Measurements from ENCODE around the gene TUNAR.

The TUNAR gene

GRCh38 chr14:95920769-95921438, 44.3 kb downstream of the TUNAR start:
- no peak overlapping the region for H3K4me3 Mint-ChIP-seq
- no peak overlapping the region for H3K27ac Mint-ChIP-seq
- H3K36me3 Mint-ChIP-seq (ENCODE audit: low read depth): no peaks in the 10 kb centered on the region
- TF ChIP-seq, protein P1, sequence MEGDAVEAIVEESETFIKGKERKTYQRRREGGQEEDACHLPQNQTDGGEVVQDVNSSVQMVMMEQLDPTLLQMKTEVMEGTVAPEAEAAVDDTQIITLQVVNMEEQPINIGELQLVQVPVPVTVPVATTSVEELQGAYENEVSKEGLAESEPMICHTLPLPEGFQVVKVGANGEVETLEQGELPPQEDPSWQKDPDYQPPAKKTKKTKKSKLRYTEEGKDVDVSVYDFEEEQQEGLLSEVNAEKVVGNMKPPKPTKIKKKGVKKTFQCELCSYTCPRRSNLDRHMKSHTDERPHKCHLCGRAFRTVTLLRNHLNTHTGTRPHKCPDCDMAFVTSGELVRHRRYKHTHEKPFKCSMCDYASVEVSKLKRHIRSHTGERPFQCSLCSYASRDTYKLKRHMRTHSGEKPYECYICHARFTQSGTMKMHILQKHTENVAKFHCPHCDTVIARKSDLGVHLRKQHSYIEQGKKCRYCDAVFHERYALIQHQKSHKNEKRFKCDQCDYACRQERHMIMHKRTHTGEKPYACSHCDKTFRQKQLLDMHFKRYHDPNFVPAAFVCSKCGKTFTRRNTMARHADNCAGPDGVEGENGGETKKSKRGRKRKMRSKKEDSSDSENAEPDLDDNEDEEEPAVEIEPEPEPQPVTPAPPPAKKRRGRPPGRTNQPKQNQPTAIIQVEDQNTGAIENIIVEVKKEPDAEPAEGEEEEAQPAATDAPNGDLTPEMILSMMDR (IDR thresholded peaks at IDR 0.05; ENCODE audit: unreplicated experiment in 3 of 3): no peak
- no peaks in the 10 kb centered on the region for H3K9me3 Mint-ChIP-seq
- peaks cover 7% of the 10 kb centered on the region for H3K27me3 Mint-ChIP-seq (ENCODE audit: low read depth)
- no peaks in the 10 kb centered on the region for H3K4me1 Mint-ChIP-seq

- TF ChIP-seq, protein P1 (IDR thresholded peaks at IDR 0.05; ENCODE audit: unreplicated experiment in 3 of 3): no peak
- no peak overlapping the region for H3K27ac Mint-ChIP-seq
- peaks cover 11% of the 10 kb centered on the region for H3K27me3 Mint-ChIP-seq (ENCODE audit: low read depth)
- no peaks in the 10 kb centered on the region for H3K9me3 Mint-ChIP-seq
- no peaks in the 10 kb centered on the region for H3K36me3 Mint-ChIP-seq (ENCODE audit: low read depth)
- H3K4me3 Mint-ChIP-seq: no peak overlapping the region
- no peaks in the 10 kb centered on the region for H3K4me1 Mint-ChIP-seq
Measured at GRCh38 chr14:95922080-95922479, 45.4 kb downstream of the TUNAR start.

DNA sequence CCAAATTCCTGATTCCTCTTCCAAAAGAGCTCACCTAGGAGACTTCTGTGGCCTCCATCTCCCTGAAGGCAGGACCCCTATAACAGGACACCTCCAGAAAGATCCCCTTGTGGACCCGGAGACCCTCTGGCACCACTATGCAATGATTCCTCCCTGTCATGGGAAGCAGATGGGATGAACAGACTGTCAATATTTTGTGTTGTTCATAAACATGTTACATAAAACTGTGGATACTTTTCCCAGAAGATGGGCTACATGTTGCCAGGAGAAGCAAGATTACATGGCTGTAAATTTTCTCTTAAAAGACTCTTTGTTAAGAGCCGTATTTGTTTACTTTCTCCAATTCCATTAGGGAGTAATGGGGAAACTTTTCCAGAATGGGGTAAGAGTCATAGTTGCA, 52.1 kb downstream of the TUNAR start:
- Mint-ChIP-seq H3K4me3 (no peak overlapping the region), H3K4me1 (no peaks in the 10 kb centered on the region), H3K27ac (no peak overlapping the region), H3K36me3 (ENCODE audit: low read depth) (no peaks in the 10 kb centered on the region), H3K9me3 (no peaks in the 10 kb centered on the region), H3K27me3 (ENCODE audit: low read depth) (peaks cover 31% of the 10 kb centered on the region)
- TF ChIP-seq, protein P1 (IDR thresholded peaks at IDR 0.05; ENCODE audit: unreplicated experiment in 3 of 3): no peak

- TF ChIP-seq, protein P1 (IDR thresholded peaks at IDR 0.05; ENCODE audit: unreplicated experiment in 3 of 3): no peak
- Mint-ChIP-seq H3K27me3 (ENCODE audit: low read depth) (peaks cover 28% of the 10 kb centered on the region), H3K9me3 (no peaks in the 10 kb centered on the region), H3K27ac (no peak overlapping the region), H3K4me3 (no peak overlapping the region), H3K36me3 (ENCODE audit: low read depth) (no peaks in the 10 kb centered on the region), H3K4me1 (no peaks in the 10 kb centered on the region)
Measured at GRCh38 chr14:95931384-95931783, 54.8 kb downstream of the TUNAR start.

DNA sequence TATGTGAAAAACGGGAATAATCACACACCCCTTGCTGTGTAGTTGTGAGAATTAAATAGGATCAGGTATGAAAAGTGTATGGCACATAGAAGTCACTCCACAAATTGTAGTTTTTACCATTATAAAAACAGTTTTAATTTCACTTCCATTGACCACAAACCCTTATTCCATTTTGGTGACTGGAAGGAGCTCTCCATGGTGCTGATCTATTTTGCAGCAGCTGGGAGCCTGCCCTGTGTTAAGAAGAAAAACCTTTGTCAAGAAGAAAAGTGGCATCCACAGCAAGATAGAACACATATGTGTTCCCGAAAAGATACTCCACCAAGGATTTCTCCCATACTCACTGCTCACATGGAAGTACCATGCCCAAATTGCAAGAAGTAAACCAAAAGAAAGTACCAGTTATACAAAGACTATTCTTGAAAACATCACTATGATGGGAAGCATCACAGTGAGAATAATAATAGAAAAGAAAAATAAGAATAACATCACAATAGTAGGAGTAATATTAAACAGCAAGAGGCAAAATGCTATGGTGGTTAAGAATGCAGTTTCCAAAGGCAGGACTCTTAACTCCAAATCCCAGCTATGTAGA, 58.7 kb downstream of the TUNAR start:
- Mint-ChIP-seq H3K4me1 (no peaks in the 10 kb centered on the region), H3K27ac (no peak overlapping the region), H3K9me3 (no peaks in the 10 kb centered on the region), H3K27me3 (ENCODE audit: low read depth) (peaks cover 8% of the 10 kb centered on the region), H3K36me3 (ENCODE audit: low read depth) (no peaks in the 10 kb centered on the region), H3K4me3 (no peak overlapping the region)
- TF ChIP-seq, protein P1 (IDR thresholded peaks at IDR 0.05; ENCODE audit: unreplicated experiment in 3 of 3): no peak

GRCh38 chr14:95936041-95936440, 59.4 kb downstream of the TUNAR start:
- no peaks in the 10 kb centered on the region for H3K4me1 Mint-ChIP-seq
- no peaks in the 10 kb centered on the region for H3K36me3 Mint-ChIP-seq (ENCODE audit: low read depth)
- TF ChIP-seq, protein P1 (IDR thresholded peaks at IDR 0.05; ENCODE audit: unreplicated experiment in 3 of 3): no peak
- H3K9me3 Mint-ChIP-seq: no peaks in the 10 kb centered on the region
- H3K4me3 Mint-ChIP-seq: no peak overlapping the region
- peaks cover 12% of the 10 kb centered on the region for H3K27me3 Mint-ChIP-seq (ENCODE audit: low read depth)
- H3K27ac Mint-ChIP-seq: no peak overlapping the region

Measured in nephron (organoid).